Activated T-cell treated with anti-CD3 and anti-CD28 coated beads, Interleukin-2, amount 50 U/mL, for 24 hours (primary cell): ENCODE results near the gene BSX.

ENCODE experiments used
- DNase-seq: peaks from one replicate; pipeline ENCODE4 v3.0.0-alpha.2; 2020
- H3K27ac Mint-ChIP-seq: 2 replicates; pipeline ENCODE4 v1.8.0; 2020; ENCODE audit warnings: mild to moderate bottlenecking, mixed read lengths
- H3K27me3 Mint-ChIP-seq: 2 replicates; pipeline ENCODE4 v1.8.0; 2020; ENCODE audit warnings: mixed read lengths
- H3K36me3 Mint-ChIP-seq: 2 replicates; pipeline ENCODE4 v1.8.0; 2020; ENCODE audit warnings: low read depth, mixed read lengths
- H3K4me1 Mint-ChIP-seq: 2 replicates; pipeline ENCODE4 v1.8.0; 2020; ENCODE audit warnings: low read depth, mixed read lengths
- H3K4me3 Mint-ChIP-seq: 2 replicates; pipeline ENCODE4 v1.8.0; 2020; ENCODE audit warnings: mild to moderate bottlenecking, moderate library complexity, mixed read lengths
- H3K9me3 Mint-ChIP-seq: 2 replicates; pipeline ENCODE4 v1.8.0; 2020; ENCODE audit warnings: mixed read lengths

The BSX gene

DNA sequence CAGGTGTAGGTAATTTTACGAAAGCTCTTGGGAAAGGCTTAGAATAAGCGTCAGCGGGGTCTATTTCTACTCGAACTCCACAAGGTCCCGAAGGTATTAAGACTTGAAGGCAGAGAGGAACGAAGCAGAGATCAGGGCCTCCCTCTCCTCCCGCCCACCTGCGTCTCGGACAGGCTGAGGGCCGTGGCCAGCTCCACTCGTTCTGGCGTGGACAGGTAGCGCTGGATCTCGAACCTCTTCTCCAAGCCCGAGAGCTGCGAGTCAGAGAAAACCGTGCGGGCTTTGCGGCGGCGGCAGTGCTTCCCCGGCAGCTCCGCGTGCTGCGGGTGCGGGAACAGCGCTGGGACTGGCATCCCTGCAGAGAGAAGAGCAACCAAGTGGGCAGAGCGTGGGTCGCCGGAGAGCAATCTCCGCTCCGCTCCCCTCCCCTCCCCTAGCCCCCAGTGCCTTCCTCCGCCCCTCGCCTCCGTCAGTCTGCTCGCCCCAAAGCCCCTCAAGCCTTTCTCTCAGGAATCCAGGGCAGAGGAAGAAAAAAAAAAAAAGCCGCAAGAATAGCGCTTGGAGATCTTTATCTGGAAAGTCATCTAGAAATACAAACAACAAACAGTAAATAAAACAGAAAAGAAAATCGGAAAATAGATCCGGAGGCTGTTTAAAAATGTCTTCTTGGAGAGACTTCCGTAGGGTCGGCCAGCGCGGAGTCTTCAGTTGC is 2.4 kb downstream of the BSX start:
- H3K36me3 Mint-ChIP-seq = peaks cover under 1% of the 10 kb centered on the region
- H3K4me3 Mint-ChIP-seq = peak overlapping the region; percentile 26
- peak overlapping the region; percentile 35 for H3K27ac Mint-ChIP-seq
- H3K27me3 Mint-ChIP-seq = peaks cover 94% of the 10 kb centered on the region
- no peak for DNase-seq
- no peaks in the 10 kb centered on the region for H3K9me3 Mint-ChIP-seq
- H3K4me1 Mint-ChIP-seq = peaks cover 38% of the 10 kb centered on the region

DNA sequence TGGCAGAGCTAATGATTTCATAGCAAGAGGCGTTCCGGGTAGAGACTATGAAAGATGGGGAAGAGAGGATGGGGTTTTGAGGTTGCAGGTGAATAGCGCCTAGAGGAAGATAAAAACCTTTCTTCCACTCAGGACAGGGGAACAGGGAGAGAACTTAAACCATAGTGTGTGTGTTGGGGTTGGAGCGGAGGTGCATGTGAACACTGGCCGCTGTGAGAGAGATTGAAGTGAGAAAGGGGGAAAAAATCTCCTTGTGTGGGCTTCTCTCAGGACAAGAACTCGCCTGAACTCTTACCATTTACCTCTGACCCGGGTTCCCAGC is 3.4 kb downstream of the BSX start:
- Mint-ChIP-seq H3K4me3 (no peak overlapping the region), H3K36me3 (no peaks in the 10 kb centered on the region), H3K9me3 (no peaks in the 10 kb centered on the region), H3K4me1 (peaks cover 31% of the 10 kb centered on the region), H3K27me3 (peaks cover 95% of the 10 kb centered on the region), H3K27ac (no peak overlapping the region)
- no peak for DNase-seq

DNA sequence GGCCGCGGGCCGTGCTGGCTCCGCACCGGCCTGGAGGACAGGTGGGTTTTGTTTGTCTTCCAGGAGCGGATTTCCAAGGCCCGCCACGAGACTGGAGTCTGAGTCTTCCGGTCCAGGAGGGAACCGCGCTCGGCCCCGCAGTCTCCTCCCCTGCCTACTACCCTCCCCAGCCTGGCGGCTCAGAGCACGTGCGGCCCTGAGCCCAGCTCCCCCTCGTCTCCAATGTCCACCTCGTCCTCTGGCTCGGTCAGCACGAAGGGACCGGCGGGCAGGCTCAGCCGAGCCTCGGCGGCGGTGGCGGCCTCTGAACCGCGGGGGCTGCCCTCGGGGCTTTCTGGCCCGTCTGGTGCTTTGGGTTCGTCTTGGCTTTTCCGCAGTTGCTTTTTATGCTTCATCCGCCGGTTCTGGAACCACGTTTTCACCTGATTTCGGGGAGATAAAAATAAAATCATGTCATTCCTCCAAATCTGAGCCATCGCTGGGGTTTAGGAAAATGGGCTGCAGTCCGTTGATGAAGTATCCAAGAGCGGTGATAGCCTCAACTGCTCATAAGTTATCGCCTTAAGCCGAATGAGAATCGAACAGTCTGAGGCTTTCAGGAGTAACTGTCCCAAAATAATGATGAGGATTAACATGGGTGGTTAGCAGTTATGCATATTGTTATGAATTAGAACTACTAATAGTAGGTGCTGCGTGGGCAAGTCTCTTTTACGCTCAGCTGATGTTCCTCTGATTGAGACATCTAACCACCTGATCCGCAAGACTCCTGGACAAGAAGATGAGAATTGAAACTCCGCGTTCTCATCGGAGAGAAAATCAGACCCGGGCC is 4.0 kb downstream of the BSX start:
- peaks cover 94% of the 10 kb centered on the region for H3K27me3 Mint-ChIP-seq
- no peaks in the 10 kb centered on the region for H3K36me3 Mint-ChIP-seq
- H3K4me3 Mint-ChIP-seq = no peak overlapping the region
- H3K4me1 Mint-ChIP-seq = peaks cover 30% of the 10 kb centered on the region
- H3K9me3 Mint-ChIP-seq = no peaks in the 10 kb centered on the region
- DNase-seq = no peak
- H3K27ac Mint-ChIP-seq = no peak overlapping the region

DNA sequence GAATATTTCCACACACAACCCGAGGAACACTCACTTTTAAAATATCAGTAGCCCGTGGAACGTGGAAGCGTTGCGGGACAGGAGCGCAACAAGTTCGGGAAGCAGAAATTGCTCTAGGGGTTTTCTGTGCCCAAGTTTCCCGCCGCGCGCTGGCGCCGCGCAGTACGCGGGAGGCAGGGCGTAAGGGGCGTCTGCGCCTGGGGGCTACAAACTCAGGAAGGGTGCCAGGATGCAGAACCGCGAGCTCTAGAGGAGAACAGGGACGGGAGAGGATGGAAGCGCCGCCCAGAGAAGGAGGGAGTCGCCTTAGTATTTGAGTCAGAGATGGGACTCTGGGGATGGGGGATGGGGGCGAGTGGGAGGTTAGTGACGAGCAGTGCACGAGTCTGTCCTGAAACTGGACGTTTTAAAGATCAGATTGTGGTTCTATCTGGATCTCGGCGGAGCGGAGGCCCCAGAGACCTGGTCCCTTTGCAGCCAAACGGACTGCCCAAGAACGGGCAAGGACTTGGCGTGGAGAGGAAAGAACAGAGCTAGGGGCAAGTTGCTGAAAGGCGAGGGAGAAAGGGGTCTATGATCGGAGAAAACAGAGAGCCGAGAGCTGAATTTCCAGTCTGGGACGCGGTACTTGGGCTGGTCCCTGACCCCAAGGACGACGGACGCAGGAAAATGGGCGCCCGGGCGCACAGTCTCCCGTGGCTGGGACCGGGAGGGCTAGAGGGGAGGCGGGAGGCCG is 4.7 kb downstream of the BSX start:
- no peaks in the 10 kb centered on the region for H3K9me3 Mint-ChIP-seq
- H3K4me1 Mint-ChIP-seq = peaks cover 30% of the 10 kb centered on the region
- H3K36me3 Mint-ChIP-seq = no peaks in the 10 kb centered on the region
- peak overlapping the region; percentile 57 for H3K4me3 Mint-ChIP-seq
- H3K27ac Mint-ChIP-seq = no peak overlapping the region
- H3K27me3 Mint-ChIP-seq = peaks cover 91% of the 10 kb centered on the region
- DNase-seq = no peak

DNA sequence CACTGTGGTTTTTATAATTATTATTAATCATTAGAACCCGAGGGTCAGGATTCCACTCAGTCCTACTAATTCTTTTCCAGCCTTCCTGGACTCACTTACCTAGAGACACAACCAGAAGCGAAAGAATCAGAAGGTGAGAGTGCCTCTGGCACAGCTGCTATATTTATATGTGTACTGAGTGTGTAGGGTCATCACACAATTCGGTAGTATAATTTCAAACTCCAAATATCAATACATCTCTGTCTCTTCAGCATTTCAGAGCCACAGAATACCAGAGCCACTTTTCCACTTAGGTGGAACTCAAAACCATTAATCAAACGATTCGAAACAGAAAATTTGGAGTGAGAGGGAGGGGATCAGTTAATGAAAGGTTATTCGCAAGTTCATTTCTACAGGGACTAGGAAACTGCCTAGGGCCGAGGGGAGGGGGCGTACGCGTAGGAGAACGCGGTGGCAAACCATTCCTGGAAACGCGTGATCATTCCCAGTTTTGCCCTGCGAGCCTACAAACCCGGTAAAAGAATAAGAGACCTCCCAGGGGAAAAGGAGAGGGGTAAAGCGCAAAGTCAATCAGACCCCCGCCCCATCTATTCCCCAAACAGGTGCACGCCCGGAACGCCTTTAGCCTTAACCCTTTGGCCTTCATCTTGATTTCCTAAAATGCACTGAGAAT is 5.4 kb downstream of the BSX start:
- Mint-ChIP-seq H3K4me3 (no peak overlapping the region), H3K27me3 (peaks cover 86% of the 10 kb centered on the region), H3K4me1 (peaks cover 30% of the 10 kb centered on the region), H3K9me3 (no peaks in the 10 kb centered on the region), H3K27ac (no peak overlapping the region), H3K36me3 (no peaks in the 10 kb centered on the region)
- no peak for DNase-seq

DNA sequence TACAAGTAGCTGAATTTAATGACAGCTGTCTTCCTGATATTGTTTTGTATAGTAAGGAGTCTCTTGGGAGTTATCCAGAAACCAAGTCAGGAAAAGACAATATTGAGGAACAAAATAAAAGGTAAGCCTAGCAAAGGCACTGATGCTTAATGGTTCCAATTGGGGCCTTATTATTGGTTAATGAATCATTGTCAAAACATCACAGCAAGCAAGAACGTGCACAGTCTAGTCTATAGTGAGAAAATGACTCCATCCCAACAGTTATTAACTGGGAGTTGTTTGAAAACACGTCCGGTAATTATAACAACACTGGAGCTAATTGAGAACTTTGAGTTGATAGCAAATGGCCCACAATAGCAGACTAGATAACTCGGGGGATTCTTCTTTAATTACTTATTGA is 17.7 kb downstream of the BSX start:
- Mint-ChIP-seq H3K4me1 (no peaks in the 10 kb centered on the region), H3K9me3 (no peaks in the 10 kb centered on the region), H3K27me3 (peaks cover 36% of the 10 kb centered on the region), H3K36me3 (no peaks in the 10 kb centered on the region), H3K4me3 (no peak overlapping the region), H3K27ac (no peak overlapping the region)
- DNase-seq = no peak

DNA sequence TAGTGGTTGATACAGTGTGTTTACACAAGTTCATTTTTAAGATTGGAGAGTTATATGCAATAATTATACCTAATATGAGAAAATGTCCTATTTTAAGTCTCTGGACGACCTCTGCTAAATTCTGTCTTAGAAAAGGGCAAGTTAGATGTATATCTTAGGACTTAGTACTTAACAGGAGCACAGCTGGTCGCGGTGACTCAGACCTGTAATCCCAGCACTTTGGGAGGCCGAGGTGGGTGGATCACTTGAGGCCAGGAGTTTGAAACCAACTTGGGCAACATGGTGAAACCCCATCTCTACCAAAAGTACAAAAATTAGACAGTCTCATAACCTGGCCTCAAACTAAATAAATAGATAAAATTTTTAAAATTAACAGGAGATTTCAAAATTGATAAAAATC is 27.2 kb downstream of the BSX start:
- Mint-ChIP-seq H3K4me1 (peaks cover 4% of the 10 kb centered on the region), H3K27ac (no peak overlapping the region)
- DNase-seq = no peak

DNA sequence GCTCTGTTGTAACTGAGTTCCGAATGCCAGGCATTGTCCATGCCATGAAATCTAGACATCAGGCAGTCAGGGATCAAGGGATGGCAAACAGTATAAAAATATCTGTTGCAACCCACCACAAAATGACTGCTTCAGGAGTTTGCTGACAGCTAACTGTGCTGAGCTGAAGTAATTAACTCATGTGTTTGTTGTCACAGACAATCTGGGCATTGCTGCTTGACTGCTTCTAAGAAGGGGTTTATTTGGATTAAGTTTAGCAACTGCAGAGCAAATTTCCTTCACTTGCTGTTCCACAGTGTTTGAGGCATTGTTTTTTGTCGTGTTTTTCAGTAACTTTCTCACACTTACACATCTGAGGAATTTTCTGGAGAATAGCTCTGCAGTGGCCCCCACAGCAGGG is 30.4 kb downstream of the BSX start:
- no peaks in the 10 kb centered on the region for H3K9me3 Mint-ChIP-seq
- DNase-seq = no peak
- H3K4me3 Mint-ChIP-seq = no peak overlapping the region
- peaks cover 11% of the 10 kb centered on the region for H3K36me3 Mint-ChIP-seq
- peaks cover 4% of the 10 kb centered on the region for H3K4me1 Mint-ChIP-seq
- H3K27ac Mint-ChIP-seq = no peak overlapping the region
- no peaks in the 10 kb centered on the region for H3K27me3 Mint-ChIP-seq

More for the DNA sequence above, 27.2 kb downstream of the BSX start:
- H3K27me3 Mint-ChIP-seq = no peaks in the 10 kb centered on the region
- H3K36me3 Mint-ChIP-seq = no peaks in the 10 kb centered on the region
- no peaks in the 10 kb centered on the region for H3K9me3 Mint-ChIP-seq
- H3K4me3 Mint-ChIP-seq = no peak overlapping the region

DNA sequence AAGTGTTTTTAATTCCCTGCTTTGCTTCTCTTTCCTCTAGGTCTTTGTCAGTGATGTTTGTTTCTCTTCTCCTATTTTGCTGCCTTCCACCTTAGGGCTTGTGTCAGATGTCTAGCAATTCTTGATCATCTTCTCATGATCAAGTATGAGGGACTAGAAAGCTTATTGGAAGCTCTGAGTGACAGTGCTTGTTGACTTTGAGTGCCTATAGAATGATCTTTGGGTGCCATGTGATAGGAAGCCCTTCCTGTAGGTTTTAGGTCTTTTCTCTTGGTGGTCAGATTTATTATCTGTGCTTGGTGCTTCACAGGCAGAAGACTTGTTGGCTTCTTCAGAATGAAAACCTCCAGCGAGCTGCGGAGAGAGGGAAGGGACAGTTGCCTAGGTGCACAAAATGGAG is 43.1 kb downstream of the BSX start:
- Mint-ChIP-seq H3K4me3 (no peak overlapping the region), H3K27me3 (no peaks in the 10 kb centered on the region)

DNA sequence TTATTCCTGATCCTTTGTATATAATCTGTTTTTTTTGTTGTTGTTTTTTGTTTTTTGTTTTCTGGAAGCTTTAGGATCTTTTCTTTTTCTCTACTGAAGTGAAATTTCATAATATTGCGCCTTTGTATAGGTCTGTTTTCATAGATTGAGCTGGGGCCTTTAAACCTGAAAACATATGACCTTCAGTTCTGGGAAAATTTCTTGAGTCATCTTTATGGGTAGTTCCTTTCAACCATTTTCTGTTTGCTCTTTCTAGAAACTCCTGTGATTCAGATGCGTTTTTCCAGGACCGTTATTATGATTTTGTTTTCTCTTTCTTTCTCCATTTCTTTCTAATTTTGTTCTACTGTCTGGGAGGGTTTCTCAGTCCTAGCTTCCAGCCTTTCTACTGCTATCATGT is 43.7 kb downstream of the BSX start:
- Mint-ChIP-seq H3K27me3 (no peaks in the 10 kb centered on the region), H3K4me1 (no peaks in the 10 kb centered on the region), H3K27ac (no peak overlapping the region), H3K4me3 (no peak overlapping the region), H3K36me3 (no peaks in the 10 kb centered on the region), H3K9me3 (no peaks in the 10 kb centered on the region)
- no peak for DNase-seq

More for the DNA sequence above, 43.1 kb downstream of the BSX start:
- Mint-ChIP-seq H3K27ac (no peak overlapping the region), H3K4me1 (no peaks in the 10 kb centered on the region), H3K36me3 (no peaks in the 10 kb centered on the region), H3K9me3 (no peaks in the 10 kb centered on the region)
- DNase-seq = no peak

DNA sequence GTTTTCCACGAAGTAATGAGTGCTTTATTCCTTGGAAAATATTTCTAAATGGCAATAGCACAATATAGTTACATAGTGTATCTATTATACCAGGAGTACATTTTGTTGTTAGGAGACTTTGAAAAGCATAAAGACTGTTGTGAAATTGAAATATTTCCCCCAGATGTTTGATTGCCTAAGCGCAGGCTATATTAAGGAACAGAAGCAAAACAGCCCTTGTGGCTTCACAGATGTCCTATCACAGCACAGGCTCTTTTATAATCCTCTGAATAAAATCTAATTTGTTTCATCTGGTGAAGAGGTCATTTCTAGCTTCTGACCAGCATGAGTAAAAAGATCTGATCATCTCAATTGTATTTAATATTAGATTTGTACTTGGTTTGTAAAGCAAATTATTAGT is 48.2 kb downstream of the BSX start:
- H3K4me1 Mint-ChIP-seq = no peaks in the 10 kb centered on the region
- no peaks in the 10 kb centered on the region for H3K9me3 Mint-ChIP-seq
- H3K27me3 Mint-ChIP-seq = no peaks in the 10 kb centered on the region
- no peaks in the 10 kb centered on the region for H3K36me3 Mint-ChIP-seq
- no peak overlapping the region for H3K4me3 Mint-ChIP-seq
- H3K27ac Mint-ChIP-seq = no peak overlapping the region
- DNase-seq = no peak

DNA sequence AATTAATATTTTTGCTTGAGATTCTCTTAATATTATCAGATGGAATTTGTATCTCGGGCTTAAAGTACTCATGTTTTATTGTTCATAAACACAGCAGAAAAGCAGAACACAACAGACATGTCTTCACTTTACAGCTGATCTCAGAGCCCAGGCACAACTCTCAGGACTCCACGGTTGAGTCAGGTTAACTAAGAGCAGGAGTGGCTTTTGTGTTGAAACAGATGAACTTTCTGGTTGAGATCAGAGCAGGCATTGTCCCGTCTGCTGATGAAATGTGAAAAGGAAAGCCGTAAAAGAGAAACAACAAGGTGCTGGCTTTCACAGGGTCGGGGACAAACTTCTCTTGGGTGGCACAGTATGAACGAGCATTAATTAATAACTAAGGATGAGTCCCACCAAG is 50.1 kb downstream of the BSX start:
- H3K27ac Mint-ChIP-seq = no peak overlapping the region

More for the DNA sequence above, 50.1 kb downstream of the BSX start:
- H3K4me1 Mint-ChIP-seq = no peaks in the 10 kb centered on the region
- DNase-seq = no peak
- no peaks in the 10 kb centered on the region for H3K9me3 Mint-ChIP-seq
- no peak overlapping the region for H3K4me3 Mint-ChIP-seq
- no peaks in the 10 kb centered on the region for H3K27me3 Mint-ChIP-seq
- no peaks in the 10 kb centered on the region for H3K36me3 Mint-ChIP-seq
